Mesenchymal stem cell (in vitro differentiated cells and primary cell): ENCODE results near the gene FAAH.

Experiments used
- DNase-seq: peaks from one replicate; pipeline ENCODE4 v3.0.0-alpha.2; 2013
- H2AFZ ChIP-seq: one replicate; pipeline ENCODE4 v1.6.1; 2013; ENCODE audit warnings: low read depth, mild to moderate bottlenecking, control low read depth, inconsistent platforms, low read length, moderate library complexity
- H2AK5ac ChIP-seq: 2 replicates; pipeline ENCODE4 v1.6.1; 2013; ENCODE audit warnings: low read length, moderate library complexity, mild to moderate bottlenecking, inconsistent platforms; ENCODE audit not compliant: severe bottlenecking
- H2BK120ac ChIP-seq: one replicate; pipeline ENCODE4 v1.6.1; 2013; ENCODE audit warnings: low read depth, mild to moderate bottlenecking, inconsistent platforms, low read length, moderate library complexity
- H2BK12ac ChIP-seq, 2 experiments: one replicate each; pipeline ENCODE4 v1.6.1; 2013; ENCODE audit warnings: inconsistent platforms in 2 of 2, low read length in 2 of 2, mild to moderate bottlenecking in 2 of 2, moderate library complexity in 2 of 2, control low read depth in 1 of 2
- H2BK15ac ChIP-seq: one replicate; pipeline ENCODE4 v1.6.1; 2013; ENCODE audit warnings: mild to moderate bottlenecking, low read depth, inconsistent platforms; ENCODE audit not compliant: poor library complexity, severe bottlenecking
- H2BK5ac ChIP-seq: 2 replicates; pipeline ENCODE4 v1.6.1; 2013; ENCODE audit warnings: low read depth, mild to moderate bottlenecking, low read length, control low read depth, inconsistent platforms; ENCODE audit not compliant: poor library complexity, severe bottlenecking
- H3K14ac ChIP-seq, 2 experiments: one replicate each; pipeline ENCODE4 v1.6.1; 2013; ENCODE audit warnings: inconsistent platforms in 2 of 2, low read length in 2 of 2, control low read depth in 1 of 2, mild to moderate bottlenecking in 1 of 2, moderate library complexity in 1 of 2
- H3K18ac ChIP-seq, 2 experiments: one replicate each; pipeline ENCODE4 v1.6.1; 2013; ENCODE audit warnings: inconsistent platforms in 2 of 2, low read length in 2 of 2, control low read depth in 1 of 2, low read depth in 1 of 2, mild to moderate bottlenecking in 1 of 2
- H3K23ac ChIP-seq, 2 experiments: one replicate each; pipeline ENCODE4 v1.6.1; 2013; ENCODE audit warnings: inconsistent platforms in 2 of 2, low read length in 2 of 2, mild to moderate bottlenecking in 2 of 2, moderate library complexity in 2 of 2, control low read depth in 1 of 2
- H3K27ac ChIP-seq: 2 replicates; pipeline ENCODE4 v1.5.1; 2013; ENCODE audit warnings: mild to moderate bottlenecking, moderate library complexity, low read length, control low read depth, inconsistent platforms; ENCODE audit not compliant: poor library complexity, severe bottlenecking
- H3K27me3 ChIP-seq, 2 experiments: 2 replicates each; pipeline versions ENCODE4 v1.6.1 to v1.7.0; 2013; ENCODE audit warnings: low read length in 2 of 2, mild to moderate bottlenecking in 2 of 2, moderate library complexity in 2 of 2, control low read depth in 1 of 2, inconsistent platforms in 1 of 2; ENCODE audit not compliant: control insufficient read depth in 1 of 2, insufficient read depth in 1 of 2
- H3K36me3 ChIP-seq, 2 experiments: 2 replicates each; pipeline versions ENCODE4 v1.6.1 to v1.7.0; 2013; ENCODE audit warnings: low read length in 2 of 2, control low read depth in 1 of 2, inconsistent platforms in 1 of 2, low read depth in 1 of 2, mild to moderate bottlenecking in 1 of 2; ENCODE audit not compliant: insufficient read depth in 2 of 2, control insufficient read depth in 1 of 2
- H3K4ac ChIP-seq, 2 experiments: one replicate each; pipeline ENCODE4 v1.6.1; 2013; ENCODE audit warnings: inconsistent platforms in 2 of 2, low read length in 2 of 2, mild to moderate bottlenecking in 2 of 2, moderate library complexity in 2 of 2, control low read depth in 1 of 2, low read depth in 1 of 2
- H3K4me1 ChIP-seq: 2 replicates; pipeline ENCODE4 v1.6.1; 2013; ENCODE audit warnings: low read depth, low read length, control low read depth; ENCODE audit not compliant: control insufficient read depth, insufficient read depth
- H3K4me2 ChIP-seq: 2 replicates; pipeline ENCODE4 v1.6.1; 2013; ENCODE audit warnings: low read length, mild to moderate bottlenecking, inconsistent platforms; ENCODE audit not compliant: poor library complexity, severe bottlenecking
- H3K4me3 ChIP-seq, 2 experiments: 2 replicates each; pipeline versions ENCODE4 v1.5.1 to v1.7.0; 2013; ENCODE audit warnings: low read length in 2 of 2, mild to moderate bottlenecking in 2 of 2, control low read depth in 1 of 2, low read depth in 1 of 2; ENCODE audit not compliant: insufficient read depth in 1 of 2
- H3K79me1 ChIP-seq: replicated peaks from 2 replicates; pipeline ENCODE4 v1.6.1; 2013; ENCODE audit warnings: mild to moderate bottlenecking, control low read depth, low read length, inconsistent platforms; ENCODE audit not compliant: poor library complexity, severe bottlenecking
- H3K9ac ChIP-seq: 2 replicates; pipeline ENCODE4 v1.7.0; 2013; ENCODE audit warnings: mild to moderate bottlenecking, low read length, moderate library complexity
- H3K9me3 ChIP-seq: 2 replicates; pipeline ENCODE4 v1.7.0; 2013; ENCODE audit warnings: mild to moderate bottlenecking, low read length; ENCODE audit not compliant: control insufficient read depth
- H4K8ac ChIP-seq: one replicate; pipeline ENCODE4 v1.6.1; 2013; ENCODE audit warnings: inconsistent platforms, mild to moderate bottlenecking, low read length, moderate library complexity
- H4K91ac ChIP-seq: one replicate; pipeline ENCODE4 v1.6.1; 2013; ENCODE audit warnings: mild to moderate bottlenecking, low read length, inconsistent platforms
- WGBS: methylation state at CpG from one replicate; pipeline ENCODE4 v1.1.7; 2013; ENCODE audit warnings: mixed read lengths; 5-methylcytosine and 5-hydroxymethylcytosine counted together

FAAH gene

GRCh38 chr1:46432781-46433327, 38.7 kb downstream of the FAAH start:
- H3K4me2 ChIP-seq: no peak overlapping the region

GRCh38 chr1:46434358-46434757, 40.2 kb downstream of the FAAH start:
- 75% methylated on average over 3 of the region's 3 CpGs for WGBS
- Histone ChIP-seq H3K79me1 (no peaks in the 10 kb centered on the region), H3K23ac (no peak overlapping the region), H3K36me3 (no peaks in the 10 kb centered on the region), H2AFZ (no peak overlapping the region), H4K91ac (no peak overlapping the region), H2BK120ac (no peak overlapping the region), H3K9ac (no peak overlapping the region), H3K18ac (no peak overlapping the region), H3K4me1 (no peaks in the 10 kb centered on the region), H2BK5ac (no peak overlapping the region), H3K27me3 (peaks cover 54 to 92% of the 10 kb centered on the region in 2 experiments), H2BK12ac (no peak overlapping the region), H3K27ac (no peak overlapping the region), H3K4me2 (no peak overlapping the region), H3K9me3 (no peaks in the 10 kb centered on the region), H4K8ac (no peak overlapping the region), H3K4ac (no peak overlapping the region), H2BK15ac (no peak overlapping the region), H2AK5ac (no peak overlapping the region), H3K14ac (no peak overlapping the region), H3K4me3 (no peak overlapping the region)
- no peak for DNase-seq

More at GRCh38 chr1:46432781-46433327, 38.7 kb downstream of the FAAH start:
- no peak overlapping the region for H2BK120ac ChIP-seq
- no peak overlapping the region for H2BK15ac ChIP-seq
- no peaks in the 10 kb centered on the region for H3K4me1 ChIP-seq
- H2AFZ ChIP-seq: no peak overlapping the region
- 68% methylated on average over 10 of the region's 10 CpGs for WGBS
- no peak overlapping the region for H3K27ac ChIP-seq
- H3K9ac ChIP-seq: no peak overlapping the region
- peaks cover 54 to 89% of the 10 kb centered on the region in 2 experiments for H3K27me3 ChIP-seq
- no peak overlapping the region for H2BK12ac ChIP-seq
- no peak overlapping the region for H3K18ac ChIP-seq
- DNase-seq: no peak
- no peaks in the 10 kb centered on the region for H3K36me3 ChIP-seq
- H2BK5ac ChIP-seq: no peak overlapping the region
- H3K23ac ChIP-seq: no peak overlapping the region
- no peak overlapping the region for H3K4me3 ChIP-seq
- H4K8ac ChIP-seq: no peak overlapping the region
- no peaks in the 10 kb centered on the region for H3K9me3 ChIP-seq
- no peak overlapping the region for H3K4ac ChIP-seq
- H2AK5ac ChIP-seq: no peak overlapping the region
- H3K79me1 ChIP-seq: no peaks in the 10 kb centered on the region
- H4K91ac ChIP-seq: no peak overlapping the region
- H3K14ac ChIP-seq: no peak overlapping the region

GRCh38 chr1:46436844-46437243, 42.7 kb downstream of the FAAH start:
- peaks cover 55 to 71% of the 10 kb centered on the region in 2 experiments for H3K27me3 ChIP-seq
- no peak overlapping the region for H3K27ac ChIP-seq
- no peaks in the 10 kb centered on the region for H3K9me3 ChIP-seq
- H3K4me2 ChIP-seq: no peak overlapping the region
- H3K79me1 ChIP-seq: no peaks in the 10 kb centered on the region
- no peak overlapping the region for H2BK5ac ChIP-seq
- no peak overlapping the region for H3K18ac ChIP-seq
- H3K9ac ChIP-seq: no peak overlapping the region
- H3K14ac ChIP-seq: no peak overlapping the region
- no peak overlapping the region for H3K4me3 ChIP-seq
- no peak overlapping the region for H4K8ac ChIP-seq
- no peaks in the 10 kb centered on the region for H3K36me3 ChIP-seq
- no peak overlapping the region for H2BK15ac ChIP-seq
- H2BK120ac ChIP-seq: no peak overlapping the region
- no peak overlapping the region for H2AK5ac ChIP-seq
- no peak for DNase-seq
- H4K91ac ChIP-seq: no peak overlapping the region
- 100% methylated on average over 1 of the region's 1 CpG for WGBS
- H3K4me1 ChIP-seq: no peaks in the 10 kb centered on the region
- H2BK12ac ChIP-seq: no peak overlapping the region
- H3K23ac ChIP-seq: no peak overlapping the region
- H3K4ac ChIP-seq: no peak overlapping the region
- no peak overlapping the region for H2AFZ ChIP-seq

GRCh38 chr1:46437723-46438122, 43.6 kb downstream of the FAAH start:
- Histone ChIP-seq H3K9me3 (no peaks in the 10 kb centered on the region), H3K36me3 (no peaks in the 10 kb centered on the region), H4K91ac (no peak overlapping the region), H3K23ac (no peak overlapping the region), H2AK5ac (no peak overlapping the region), H3K9ac (no peak overlapping the region), H3K18ac (no peak overlapping the region), H3K4me3 (no peak overlapping the region), H4K8ac (no peak overlapping the region), H2BK12ac (no peak overlapping the region), H3K4me1 (peaks cover under 1% of the 10 kb centered on the region), H3K14ac (no peak overlapping the region), H2BK15ac (no peak overlapping the region), H3K27ac (no peak overlapping the region), H3K27me3 (peaks cover 52 to 64% of the 10 kb centered on the region in 2 experiments), H2AFZ (no peak overlapping the region), H3K4ac (no peak overlapping the region), H2BK5ac (no peak overlapping the region), H3K4me2 (no peak overlapping the region), H3K79me1 (no peaks in the 10 kb centered on the region), H2BK120ac (no peak overlapping the region)
- WGBS: 74% methylated on average over 4 of the region's 4 CpGs
- no peak for DNase-seq
